ENCODE data around the gene SYS1. TPM values are rescaled to one million over a fixed set of nuclear protein-coding genes. Genes with fewer than 3 reads are reported as not detected.
A peak's percentile ranks its signal among the peaks of the same experiment; 100 is the strongest.

The SYS1 gene
- 31.2 TPM for total RNA-seq

DNA sequence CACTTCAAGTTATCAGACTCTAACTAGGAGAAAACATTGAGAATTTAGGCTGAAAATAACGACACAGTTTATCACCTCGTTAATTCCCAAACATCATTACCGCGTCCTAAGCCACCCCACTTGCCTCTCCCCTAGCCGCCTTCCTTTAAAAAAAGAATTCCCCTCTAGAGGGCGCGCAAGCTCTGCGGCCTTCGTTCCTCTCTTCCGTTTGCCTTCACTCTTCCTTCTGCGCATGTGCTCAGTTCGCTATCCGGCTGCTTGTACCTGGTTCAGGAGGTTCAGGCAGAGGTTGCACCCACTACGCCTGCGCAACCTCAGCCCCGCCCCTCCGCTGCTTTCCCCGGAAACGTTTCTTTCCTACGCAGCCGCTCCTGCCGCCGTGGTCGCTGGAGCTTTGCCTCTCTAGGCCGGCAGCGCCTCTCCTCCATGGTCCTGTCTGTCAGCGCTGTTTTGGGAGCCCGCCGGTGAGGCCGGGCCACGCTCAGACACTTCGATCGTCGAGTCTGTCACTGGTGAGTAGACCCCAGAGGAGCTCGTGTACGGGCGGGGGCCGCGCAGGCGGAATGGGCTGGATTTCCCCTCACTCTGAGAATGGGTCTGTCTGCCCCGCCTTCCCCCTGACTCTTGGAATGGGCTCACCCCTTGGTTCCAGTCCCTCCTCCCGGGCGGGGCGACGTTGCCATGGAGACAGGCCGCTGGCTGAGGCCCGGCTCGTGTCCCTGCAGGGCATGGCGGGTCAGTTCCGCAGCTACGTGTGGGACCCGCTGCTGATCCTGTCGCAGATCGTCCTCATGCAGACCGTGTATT lies at the start of gene SYS1:
Gene SYS1, plus strand, starts transcription at position 353 of the 807 bp plus-strand sequence. Its CDS starts 376 bp downstream, at position 729.
- DNase-seq (ENCODE audit: low read depth in 2 of 3, low spot score in 2 of 3), result peak; percentile 98 to 99 (median 98)

DNA sequence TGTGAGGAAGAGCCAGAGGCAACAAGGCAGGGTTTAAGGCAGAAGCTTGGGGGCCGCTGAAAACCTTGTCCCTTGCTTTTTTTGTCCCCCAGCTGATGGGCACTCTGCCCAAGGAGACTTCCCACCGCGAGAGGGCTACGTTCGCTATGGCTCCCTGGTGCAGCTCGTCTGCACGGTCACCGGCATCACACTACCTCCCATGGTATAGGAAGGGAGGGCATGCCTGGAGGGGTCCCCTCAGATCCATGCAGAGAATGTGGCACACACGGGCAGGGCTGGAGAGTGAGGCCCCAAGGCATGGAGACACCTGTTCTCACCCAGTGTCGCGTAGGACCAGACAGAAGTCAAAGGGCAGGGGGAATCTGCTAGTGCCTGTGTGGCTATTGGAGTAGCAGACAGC lies 49.0 kb upstream of the SYS1 start:
- no peak for DNase-seq (ENCODE audit: low read depth in 2 of 3, low spot score in 2 of 3)

GRCh38 chr20:45315672-45316071 lies 47.3 kb upstream of the SYS1 start:
- no peak for DNase-seq (ENCODE audit: low read depth in 2 of 3, low spot score in 2 of 3)

DNA sequence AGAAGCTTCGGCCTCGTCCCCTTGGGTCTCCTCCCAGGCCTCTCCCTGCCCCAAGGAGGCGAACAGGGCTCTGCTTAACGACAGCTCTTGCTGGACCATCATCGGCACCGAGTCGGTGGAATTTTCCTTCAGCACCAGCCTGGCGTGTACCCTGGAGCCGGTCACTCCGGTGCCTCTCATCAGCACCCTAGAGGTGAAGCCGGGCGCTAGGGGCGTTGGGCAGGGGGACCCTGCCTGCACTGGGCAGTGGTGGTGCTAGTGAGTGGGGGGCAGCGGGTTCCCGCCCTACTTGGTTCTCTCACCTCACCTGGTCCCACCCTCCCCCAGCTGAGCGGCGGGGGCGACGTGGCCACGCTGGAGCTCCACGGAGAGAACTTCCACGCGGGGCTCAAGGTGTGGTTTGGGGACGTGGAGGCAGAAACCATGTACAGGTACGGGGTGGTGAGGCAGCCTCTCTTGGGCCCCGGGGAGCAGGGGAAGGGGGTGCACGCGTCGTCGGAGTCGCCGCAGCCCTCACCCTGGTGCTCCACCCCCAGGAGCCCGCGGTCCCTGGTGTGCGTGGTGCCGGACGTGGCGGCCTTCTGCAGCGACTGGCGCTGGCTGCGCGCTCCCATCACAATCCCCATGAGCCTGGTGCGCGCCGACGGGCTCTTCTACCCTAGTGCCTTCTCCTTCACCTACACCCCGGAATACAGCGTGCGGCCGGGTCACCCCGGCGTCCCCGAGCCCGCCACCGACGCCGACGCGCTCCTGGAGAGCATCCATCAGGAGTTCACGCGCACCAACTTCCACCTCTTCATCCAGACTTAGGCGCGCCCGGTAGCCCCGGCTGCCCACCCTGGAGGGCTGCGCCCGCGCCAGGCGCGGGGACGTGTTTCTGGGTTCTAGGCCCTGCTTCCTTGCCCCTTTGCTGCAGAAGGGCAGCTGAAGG lies 46.5 kb upstream of the SYS1 start:
- DNase-seq (ENCODE audit: low read depth in 2 of 3, low spot score in 2 of 3), result no peak

DNA sequence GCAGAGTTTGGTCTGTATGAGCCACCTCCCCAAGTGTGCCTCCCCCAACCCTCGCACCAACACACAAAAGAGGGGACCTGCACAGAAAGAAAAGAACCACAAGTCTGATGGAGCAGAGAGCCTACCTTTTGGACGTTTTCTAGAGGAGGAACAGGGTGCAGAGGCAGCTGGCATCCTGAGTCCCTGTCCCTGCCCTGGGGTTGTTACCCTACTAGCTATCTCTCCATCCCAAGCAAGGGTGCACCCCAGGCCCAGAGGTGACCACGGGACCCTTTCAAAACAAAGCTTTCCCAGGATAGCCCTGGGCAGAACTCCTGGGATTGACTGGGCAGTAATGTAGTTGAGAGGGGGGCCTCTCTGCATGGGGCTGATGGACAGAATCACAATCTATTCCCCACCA lies 45.1 kb upstream of the SYS1 start:
- DNase-seq (ENCODE audit: low read depth in 2 of 3, low spot score in 2 of 3), result no peak

- DNase-seq (ENCODE audit: low read depth in 2 of 3, low spot score in 2 of 3), result no peak
These were observed 44.5 kb upstream of the SYS1 start for GRCh38 chr20:45318386-45318939.

DNA sequence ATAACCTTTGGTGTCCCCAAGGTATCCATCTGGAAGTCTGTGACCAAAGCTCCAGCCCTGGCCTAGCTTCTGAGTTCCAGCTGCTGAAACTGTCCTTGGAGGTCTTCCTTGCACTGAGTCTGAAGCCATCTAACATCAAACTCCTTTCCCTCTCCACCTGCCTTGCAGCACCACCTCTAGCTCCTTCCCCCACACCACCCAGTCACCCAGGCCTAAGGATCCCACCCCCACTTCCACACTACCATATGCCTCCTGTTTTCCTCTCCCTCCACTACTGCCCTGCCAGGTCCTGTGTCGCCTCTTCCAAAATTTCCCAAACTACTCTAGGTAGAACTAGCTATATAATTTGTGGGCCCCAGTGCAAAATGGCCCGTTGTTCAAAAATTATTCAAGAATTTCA lies 44.0 kb upstream of the SYS1 start:
- no peak for DNase-seq (ENCODE audit: low read depth in 2 of 3, low spot score in 2 of 3)

DNA sequence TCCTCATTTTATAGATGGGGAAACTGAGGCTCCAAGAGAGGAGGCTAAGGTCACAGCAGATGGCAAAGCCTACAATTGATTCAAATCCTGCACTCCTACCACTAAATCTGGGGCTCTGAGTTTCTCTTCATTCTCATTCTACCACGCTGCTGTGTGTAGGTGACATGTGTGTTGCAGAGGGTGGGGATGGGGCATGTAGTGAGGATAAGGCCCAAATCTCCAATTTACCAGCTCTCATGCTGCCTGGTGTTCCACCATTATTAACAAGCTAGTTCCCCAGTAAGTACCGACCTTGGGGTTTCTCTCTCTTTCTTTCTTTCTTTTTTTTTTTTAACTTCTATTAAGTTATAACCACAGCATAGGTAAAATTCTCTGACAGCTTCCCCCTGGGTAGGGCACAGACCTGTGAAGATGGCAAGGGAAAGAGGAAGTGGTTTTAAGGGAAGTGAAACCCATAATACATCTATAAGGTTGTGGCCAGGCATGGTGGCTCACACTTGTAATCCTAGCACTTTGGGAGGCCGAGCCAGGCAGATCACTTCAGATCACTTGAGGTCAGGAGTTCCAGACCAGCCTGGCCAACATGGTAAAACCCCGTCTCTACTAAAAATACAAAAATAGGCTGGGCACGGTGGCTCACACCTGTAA lies 41.9 kb upstream of the SYS1 start:
- peak in 1 of 3 donors; percentile 38 for DNase-seq (ENCODE audit: low read depth in 2 of 3, low spot score in 2 of 3)

DNA sequence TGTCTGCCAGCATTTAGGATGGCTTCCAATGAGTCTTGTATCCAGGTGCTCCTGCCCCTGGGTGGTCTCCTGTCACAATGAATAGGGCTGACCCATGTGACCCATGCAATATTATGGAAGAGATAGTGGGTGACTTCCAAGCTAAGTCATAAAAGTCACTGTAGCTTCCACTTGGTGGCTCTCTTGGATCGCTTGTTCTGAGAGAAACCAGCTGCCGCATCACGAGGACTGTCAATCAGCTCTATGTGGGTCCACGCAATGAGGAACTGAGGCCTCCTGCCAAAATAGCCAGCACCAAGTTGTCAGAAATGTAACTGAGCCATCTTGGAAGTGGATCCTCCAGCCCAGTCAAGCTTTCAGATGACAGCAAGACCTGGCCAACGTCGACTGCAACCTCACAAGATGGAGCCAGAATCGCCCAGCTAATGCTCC lies 40.0 kb upstream of the SYS1 start:
- peak in 2 of 3 donors; percentile 77 to 90 for DNase-seq (ENCODE audit: low read depth in 2 of 3, low spot score in 2 of 3)

GRCh38 chr20:45323731-45324130 lies 39.2 kb upstream of the SYS1 start:
- no peak for DNase-seq (ENCODE audit: low read depth in 2 of 3, low spot score in 2 of 3)

DNA sequence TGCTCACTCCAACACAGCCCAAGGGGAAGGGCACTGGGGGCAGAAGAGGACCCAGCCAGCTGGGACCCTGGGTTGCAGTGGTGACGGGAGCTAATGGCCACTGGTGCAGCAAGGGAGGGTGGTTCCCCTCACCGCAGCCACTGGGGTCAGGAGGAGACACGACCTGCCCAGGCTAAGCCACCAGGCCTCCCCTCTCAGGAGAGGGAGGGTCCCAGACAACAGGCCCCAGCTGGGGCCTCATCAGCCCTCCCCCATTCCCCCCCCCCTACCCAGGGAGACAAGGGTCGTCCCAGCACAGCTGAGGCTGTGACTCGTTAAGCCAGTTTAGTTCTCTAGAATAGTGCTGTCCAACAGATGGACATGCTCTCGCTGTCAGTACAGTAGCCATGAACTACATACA lies 37.6 kb upstream of the SYS1 start:
- no peak for DNase-seq (ENCODE audit: low read depth in 2 of 3, low spot score in 2 of 3)

DNA sequence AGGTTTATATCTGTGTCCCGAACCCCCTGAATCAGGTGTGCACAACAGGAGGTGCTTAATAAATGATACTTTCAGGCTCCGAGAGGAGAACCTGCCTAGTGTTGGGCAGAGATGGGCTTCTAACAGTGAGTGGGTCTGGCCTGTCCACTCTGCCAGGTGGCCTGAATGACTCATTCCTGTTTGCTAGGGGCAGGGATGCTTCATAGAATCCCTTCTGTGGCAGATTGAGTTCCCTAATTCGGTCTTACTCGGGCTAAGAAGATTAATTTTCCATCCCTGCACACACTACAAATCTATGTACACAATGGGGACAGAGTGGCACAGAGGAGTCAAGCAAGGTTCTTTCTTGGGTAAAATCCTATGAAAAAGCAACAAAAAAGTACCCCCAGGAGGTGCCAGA lies 34.5 kb upstream of the SYS1 start:
- no peak for DNase-seq (ENCODE audit: low read depth in 2 of 3, low spot score in 2 of 3)

DNA sequence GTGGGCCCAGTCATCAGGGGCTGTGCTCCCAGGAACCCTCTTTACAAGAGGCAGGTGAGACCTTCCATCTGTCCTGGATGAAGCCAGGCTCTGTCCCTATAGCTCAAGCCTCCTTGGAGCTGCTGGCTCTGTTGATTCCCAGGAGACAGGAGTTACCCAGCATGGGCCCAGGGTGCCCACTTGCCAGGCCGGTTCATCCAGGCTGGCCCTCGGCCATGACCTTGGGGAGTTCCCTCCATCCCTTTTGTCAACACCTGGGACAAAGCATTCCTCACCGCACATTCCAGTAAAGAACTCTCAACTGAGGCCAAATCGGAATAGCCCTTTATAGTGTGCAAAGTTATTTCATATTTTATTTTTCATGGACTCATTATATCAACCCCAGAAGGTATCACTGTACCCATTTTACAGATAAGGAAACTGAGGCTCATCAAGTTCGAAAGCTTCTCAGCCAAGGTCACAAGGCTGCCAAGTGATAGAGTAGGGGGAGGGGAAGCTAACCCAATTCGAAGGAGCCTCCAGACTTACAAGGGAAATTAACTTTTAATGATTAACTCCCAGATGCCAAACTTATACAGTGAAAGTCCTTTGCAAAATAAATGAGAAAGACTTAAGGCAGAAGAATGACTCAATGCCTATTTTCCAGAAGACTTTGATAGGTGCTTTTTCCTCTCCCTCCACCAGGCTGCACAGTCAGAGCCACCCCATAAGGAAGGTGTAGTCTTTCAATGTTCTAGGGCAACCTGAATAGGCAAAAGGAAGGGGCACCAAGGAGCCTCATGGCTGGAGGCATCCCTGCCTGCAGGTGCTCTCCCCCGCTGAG lies 33.2 kb upstream of the SYS1 start:
- DNase-seq (ENCODE audit: low read depth in 2 of 3, low spot score in 2 of 3), result no peak

- no peak for DNase-seq (ENCODE audit: low read depth in 2 of 3, low spot score in 2 of 3)
These were observed 32.5 kb upstream of the SYS1 start for GRCh38 chr20:45330476-45330875.

GRCh38 chr20:45336530-45337366 lies 26.2 kb upstream of the SYS1 start:
- DNase-seq (ENCODE audit: low read depth in 2 of 3, low spot score in 2 of 3), result no peak

- DNase-seq (ENCODE audit: low read depth in 2 of 3, low spot score in 2 of 3), result no peak
These were observed 25.4 kb upstream of the SYS1 start for GRCh38 chr20:45337367-45338120.

DNA sequence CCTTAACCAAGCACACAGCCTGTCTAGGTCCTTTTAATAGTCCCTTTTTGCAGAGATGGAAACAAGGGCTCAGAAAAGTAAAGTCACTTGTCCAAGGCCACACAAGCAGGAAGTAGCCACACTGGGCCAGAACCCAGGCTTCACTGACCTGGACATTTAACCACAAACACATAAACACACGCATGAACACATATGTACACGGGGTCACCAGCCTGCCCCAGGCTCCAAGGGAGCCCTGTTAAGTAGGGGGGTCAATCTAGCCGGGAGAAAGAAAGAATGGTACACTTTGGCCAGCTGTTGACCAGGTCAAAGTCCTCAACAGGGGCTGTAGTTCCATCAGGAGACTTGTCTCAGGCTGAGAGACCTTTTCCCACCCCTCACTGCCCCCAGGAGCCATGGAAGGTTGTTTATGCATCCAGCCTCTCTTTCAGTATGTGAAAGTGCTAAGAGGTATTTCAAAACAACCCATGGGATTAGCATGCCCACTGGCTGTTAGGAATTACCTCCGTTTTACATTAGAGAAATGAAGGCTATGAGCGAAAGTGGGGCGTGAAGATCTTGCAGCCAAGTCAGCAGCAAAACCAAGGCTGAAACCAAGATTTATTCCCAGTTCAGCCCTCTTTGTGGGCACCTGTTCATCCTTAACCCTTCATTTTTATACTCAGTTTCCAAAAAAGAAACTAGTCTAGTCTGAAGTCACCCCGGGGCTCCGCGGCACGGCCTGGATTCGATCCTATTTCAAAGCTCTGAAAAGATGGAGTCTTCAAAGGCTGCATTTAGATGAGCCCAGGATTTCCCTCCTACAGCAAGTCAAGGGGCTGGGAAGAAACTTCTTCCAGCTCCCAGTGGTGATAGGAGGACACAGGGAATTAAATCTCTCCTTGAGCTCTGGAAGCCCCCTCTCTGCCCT lies 24.6 kb upstream of the SYS1 start:
- DNase-seq (ENCODE audit: low read depth in 2 of 3, low spot score in 2 of 3), result no peak

Measured in hematopoietic multipotent progenitor cell (in vitro differentiated cells).